Prostate gland (tissue), 2 donors: ENCODE measurements around the gene LAMA2. TPM values are rescaled to one million over a fixed set of nuclear protein-coding genes. Genes with fewer than 3 reads are reported as not detected.

ENCODE experiments used
- DNase-seq: peaks from one replicate; pipeline ENCODE4 v3.0.0-alpha.2; 2019; ENCODE audit warnings: low spot score
- H3K27ac ChIP-seq, 2 donors: fragments of 200-600 bp; sonication (generic); 2 replicates each; pipeline ENCODE4 v1.5.1; 2017 to 2019
- H3K27me3 ChIP-seq: fragments of 200-600 bp; sonication (generic); replicated peaks from 2 replicates; pipeline ENCODE4 v1.5.1; 2019; ENCODE audit not compliant: insufficient read depth
- H3K36me3 ChIP-seq, 2 donors: fragments of 200-600 bp; sonication (generic); 1 replicate in 1 of 2; 2 replicates in 1 of 2; pipeline versions ENCODE4 v1.5.1 to v1.8.1; 2017 to 2019
- H3K4me1 ChIP-seq: fragments of 200-600 bp; sonication (generic); replicated peaks from 2 replicates; pipeline ENCODE4 v1.5.1; 2019
- H3K4me3 ChIP-seq, 2 donors: fragments of 200-600 bp; sonication (generic); 2 replicates each; pipeline ENCODE4 v1.5.1; 2017 to 2019
- H3K9me3 ChIP-seq: fragments of 200-600 bp; sonication (generic); 2 replicates; pipeline ENCODE4 v1.5.1; 2017
- POLR2A ChIP-seq: fragments of 450-650 bp; IDR thresholded peaks from one replicate; pipeline ENCODE4 v1.6.1; 2016; ENCODE audit warnings: antibody characterized with exemption, mild to moderate bottlenecking
- POLR2AphosphoS5 ChIP-seq: sonication (generic); formaldehyde crosslinking; IDR thresholded peaks from one replicate; pipeline ENCODE4 v1.6.1; 2017; ENCODE audit warnings: antibody characterized with exemption
- WGBS: methylation state at CpG from one replicate; pipeline ENCODE4 v1.1.5; 2018; 5-methylcytosine and 5-hydroxymethylcytosine counted together
- intact Hi-C: fragments of 100-400 bp; cut with DNase I; formaldehyde crosslinking; loops from one replicate; pipeline ENCODE4 v1.14.2; 2022
- total RNA-seq, 2 donors: library from RNA; depleted of rRNA; stranded (reverse); fragments of >200 nt; gene quantifications; one replicate each; pipeline ENCODE4 v1.1.0, GENCODE V29; 2016
- TF ChIP-seq, protein P1 (sequence below), 4 experiments: fragments of 200-600 bp in 2 of 4; fragments of 450-650 bp in 2 of 4; sonication (generic) in 2 of 4; IDR thresholded peaks; 1 replicate in 3 of 4; 2 replicates in 1 of 4; pipeline ENCODE4 v1.5.1; 2016 to 2019; ENCODE audit warnings: antibody characterized with exemption in 4 of 4, mild to moderate bottlenecking in 2 of 4, moderate library complexity in 2 of 4

LAMA2 gene
- total RNA-seq, 2 donors from 2014 or later, result 10.1 to 89.1 TPM

GRCh38 chr6:129360682-129360955 is 477.7 kb downstream of the LAMA2 start:
- no peak for DNase-seq
- Histone ChIP-seq H3K4me3 (no peak overlapping the region), H3K27ac (no peak overlapping the region), H3K27me3 (no peaks in the 10 kb centered on the region), H3K4me1 (no peaks in the 10 kb centered on the region), H3K36me3 (no peaks in the 10 kb centered on the region), H3K9me3 (no peaks in the 10 kb centered on the region)
- 84% methylated on average over 2 of the region's 2 CpGs for WGBS
- TF ChIP-seq POLR2A (no peak), POLR2AphosphoS5 (no peak)
- TF ChIP-seq, protein P1, sequence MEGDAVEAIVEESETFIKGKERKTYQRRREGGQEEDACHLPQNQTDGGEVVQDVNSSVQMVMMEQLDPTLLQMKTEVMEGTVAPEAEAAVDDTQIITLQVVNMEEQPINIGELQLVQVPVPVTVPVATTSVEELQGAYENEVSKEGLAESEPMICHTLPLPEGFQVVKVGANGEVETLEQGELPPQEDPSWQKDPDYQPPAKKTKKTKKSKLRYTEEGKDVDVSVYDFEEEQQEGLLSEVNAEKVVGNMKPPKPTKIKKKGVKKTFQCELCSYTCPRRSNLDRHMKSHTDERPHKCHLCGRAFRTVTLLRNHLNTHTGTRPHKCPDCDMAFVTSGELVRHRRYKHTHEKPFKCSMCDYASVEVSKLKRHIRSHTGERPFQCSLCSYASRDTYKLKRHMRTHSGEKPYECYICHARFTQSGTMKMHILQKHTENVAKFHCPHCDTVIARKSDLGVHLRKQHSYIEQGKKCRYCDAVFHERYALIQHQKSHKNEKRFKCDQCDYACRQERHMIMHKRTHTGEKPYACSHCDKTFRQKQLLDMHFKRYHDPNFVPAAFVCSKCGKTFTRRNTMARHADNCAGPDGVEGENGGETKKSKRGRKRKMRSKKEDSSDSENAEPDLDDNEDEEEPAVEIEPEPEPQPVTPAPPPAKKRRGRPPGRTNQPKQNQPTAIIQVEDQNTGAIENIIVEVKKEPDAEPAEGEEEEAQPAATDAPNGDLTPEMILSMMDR (IDR thresholded peaks at IDR 0.05), result no peak
- intact Hi-C loops, result loop anchor here (10.0 kb wide), 1 partner anchor 636 kb away; no protein-coding TSS in a partner anchor

DNA sequence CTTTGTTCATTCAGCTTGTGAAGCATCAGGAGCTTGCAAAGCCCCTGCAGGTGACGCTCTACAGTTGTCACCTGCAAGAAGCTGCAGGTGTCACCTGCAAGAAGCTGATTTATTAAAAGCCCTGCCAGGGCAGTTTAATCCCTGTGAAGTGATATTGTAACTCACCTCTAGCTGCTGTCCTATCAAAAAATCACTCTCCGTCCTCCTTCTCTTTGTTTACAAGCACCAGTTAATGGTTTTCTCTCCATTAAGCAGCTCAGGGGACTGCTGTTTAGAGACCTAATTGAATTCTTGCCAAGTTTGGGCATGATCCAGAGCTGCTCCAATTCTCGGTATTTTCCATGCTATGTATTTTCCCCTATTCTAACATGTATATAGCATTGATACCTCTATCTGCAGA is 481.1 kb downstream of the LAMA2 start:
- Histone ChIP-seq H3K4me1 (no peaks in the 10 kb centered on the region), H3K27me3 (no peaks in the 10 kb centered on the region), H3K9me3 (no peaks in the 10 kb centered on the region), H3K4me3 (no peak overlapping the region), H3K27ac (no peak overlapping the region), H3K36me3 (no peaks in the 10 kb centered on the region)
- TF ChIP-seq POLR2AphosphoS5 (no peak), POLR2A (no peak)
- TF ChIP-seq, protein P1 (IDR thresholded peaks at IDR 0.05), result no peak
- intact Hi-C loops, result loop anchor here (10.0 kb wide), 1 partner anchor 639 kb away; no protein-coding TSS in a partner anchor
- DNase-seq, result no peak
- WGBS, result 77% methylated on average over 3 of the region's 3 CpGs

DNA sequence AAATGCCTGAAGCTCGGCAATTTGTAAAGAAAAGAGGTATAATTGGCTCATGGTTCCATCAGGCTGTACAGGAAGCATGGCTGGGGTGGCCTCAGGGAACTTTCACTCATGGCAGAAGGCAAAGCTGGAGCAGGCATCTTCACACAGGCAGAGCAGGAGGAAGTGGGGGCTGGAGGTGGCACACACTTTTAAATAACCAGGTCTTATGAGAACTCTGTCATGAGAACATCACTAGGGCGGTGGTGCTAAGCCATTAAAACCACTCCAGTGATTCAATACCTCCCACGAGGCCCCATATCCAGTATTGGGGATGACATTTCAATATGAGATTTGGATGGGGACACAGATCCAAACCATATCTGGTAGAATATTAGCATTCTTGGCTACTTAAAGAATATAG is 481.8 kb downstream of the LAMA2 start:
- no peak overlapping the region for H3K27ac ChIP-seq
- no peaks in the 10 kb centered on the region for H3K27me3 ChIP-seq
- H3K9me3 ChIP-seq, result no peaks in the 10 kb centered on the region
- intact Hi-C loops, result loop anchor here (10.0 kb wide), 1 partner anchor 640 kb away; no protein-coding TSS in a partner anchor
- no peaks in the 10 kb centered on the region for H3K36me3 ChIP-seq
- no peak overlapping the region for H3K4me3 ChIP-seq
- TF ChIP-seq POLR2A (no peak), POLR2AphosphoS5 (no peak)
- TF ChIP-seq, protein P1 (IDR thresholded peaks at IDR 0.05), result no peak
- 77% methylated on average over 3 of the region's 3 CpGs for WGBS
- H3K4me1 ChIP-seq, result no peaks in the 10 kb centered on the region
- DNase-seq, result no peak

GRCh38 chr6:129368076-129368475 is 485.1 kb downstream of the LAMA2 start:
- Histone ChIP-seq H3K4me1 (no peaks in the 10 kb centered on the region), H3K27ac (no peak overlapping the region), H3K27me3 (no peaks in the 10 kb centered on the region), H3K4me3 (no peak overlapping the region), H3K36me3 (no peaks in the 10 kb centered on the region), H3K9me3 (no peaks in the 10 kb centered on the region)
- WGBS, result 87% methylated on average over 1 of the region's 1 CpG
- no peak for TF ChIP-seq POLR2A
- TF ChIP-seq, protein P1 (IDR thresholded peaks at IDR 0.05), result no peak
- no peak for TF ChIP-seq POLR2AphosphoS5
- intact Hi-C loops, result loop anchor here (10.0 kb wide), 1 partner anchor 643 kb away; no protein-coding TSS in a partner anchor
- DNase-seq, result no peak

DNA sequence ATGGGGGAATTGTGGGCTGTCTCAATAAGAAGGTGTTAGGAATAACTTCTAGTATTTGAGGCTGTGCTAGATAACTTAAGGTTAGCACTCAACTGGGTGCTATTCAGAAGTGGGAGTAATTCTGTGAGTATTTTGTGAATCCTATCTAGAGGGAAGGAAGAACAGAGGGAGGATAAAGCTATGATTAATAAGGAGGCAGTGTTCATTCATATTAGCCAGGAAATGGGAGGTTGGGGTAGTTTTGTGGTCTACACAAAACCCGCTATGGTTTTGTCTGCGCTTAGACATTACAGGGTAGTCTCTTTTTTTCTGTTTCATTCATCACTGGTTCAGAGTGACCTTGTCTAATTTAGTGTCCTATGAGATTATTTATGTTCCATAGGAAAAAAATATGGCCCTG is 486.0 kb downstream of the LAMA2 start:
- Histone ChIP-seq H3K4me1 (no peaks in the 10 kb centered on the region), H3K27me3 (no peaks in the 10 kb centered on the region), H3K27ac (no peak overlapping the region), H3K9me3 (no peaks in the 10 kb centered on the region), H3K36me3 (no peaks in the 10 kb centered on the region), H3K4me3 (no peak overlapping the region)
- TF ChIP-seq, protein P1 (IDR thresholded peaks at IDR 0.05), result no peak
- TF ChIP-seq POLR2AphosphoS5 (no peak), POLR2A (no peak)
- DNase-seq, result no peak
- WGBS, result 92% methylated on average over 2 of the region's 2 CpGs
- intact Hi-C loops, result loop anchor here (10.0 kb wide), 1 partner anchor 644 kb away; no protein-coding TSS in a partner anchor
